ENCODE measurements around the gene MORC2.

DNA sequence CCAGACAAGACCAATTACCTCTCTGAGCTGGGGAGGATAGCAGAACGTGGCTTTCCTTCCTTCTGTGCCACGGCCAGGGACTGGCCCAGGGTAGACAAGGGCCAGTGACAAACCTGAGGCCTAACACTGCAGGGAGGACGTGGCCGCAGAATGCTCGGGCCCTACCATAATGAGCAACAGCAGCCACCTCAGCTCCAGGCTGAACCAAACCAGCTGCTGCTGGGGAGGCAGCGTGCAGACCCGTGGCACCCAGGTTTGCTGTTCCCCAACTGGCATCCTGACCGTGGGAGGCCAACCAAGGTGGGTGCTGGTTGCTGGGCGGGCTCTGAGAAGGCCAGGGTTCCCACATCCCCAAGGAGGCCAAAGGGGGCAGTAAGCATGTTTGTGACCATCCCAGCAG, 83.0 kb downstream of the MORC2 start:
- TF ChIP-seq POLR2A (IDR thresholded peaks at IDR 0.05) = no peak
- TF ChIP-seq, protein P1, sequence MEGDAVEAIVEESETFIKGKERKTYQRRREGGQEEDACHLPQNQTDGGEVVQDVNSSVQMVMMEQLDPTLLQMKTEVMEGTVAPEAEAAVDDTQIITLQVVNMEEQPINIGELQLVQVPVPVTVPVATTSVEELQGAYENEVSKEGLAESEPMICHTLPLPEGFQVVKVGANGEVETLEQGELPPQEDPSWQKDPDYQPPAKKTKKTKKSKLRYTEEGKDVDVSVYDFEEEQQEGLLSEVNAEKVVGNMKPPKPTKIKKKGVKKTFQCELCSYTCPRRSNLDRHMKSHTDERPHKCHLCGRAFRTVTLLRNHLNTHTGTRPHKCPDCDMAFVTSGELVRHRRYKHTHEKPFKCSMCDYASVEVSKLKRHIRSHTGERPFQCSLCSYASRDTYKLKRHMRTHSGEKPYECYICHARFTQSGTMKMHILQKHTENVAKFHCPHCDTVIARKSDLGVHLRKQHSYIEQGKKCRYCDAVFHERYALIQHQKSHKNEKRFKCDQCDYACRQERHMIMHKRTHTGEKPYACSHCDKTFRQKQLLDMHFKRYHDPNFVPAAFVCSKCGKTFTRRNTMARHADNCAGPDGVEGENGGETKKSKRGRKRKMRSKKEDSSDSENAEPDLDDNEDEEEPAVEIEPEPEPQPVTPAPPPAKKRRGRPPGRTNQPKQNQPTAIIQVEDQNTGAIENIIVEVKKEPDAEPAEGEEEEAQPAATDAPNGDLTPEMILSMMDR (IDR thresholded peaks at IDR 0.05) = no peak
